ENCODE results near the gene GLDC.
"Not testable (repeated sequence)": the region's sequence is repeated elsewhere in the genome, so short reads cannot be mapped to it uniquely, and the experiment has no call there.

Gene GLDC

DNA sequence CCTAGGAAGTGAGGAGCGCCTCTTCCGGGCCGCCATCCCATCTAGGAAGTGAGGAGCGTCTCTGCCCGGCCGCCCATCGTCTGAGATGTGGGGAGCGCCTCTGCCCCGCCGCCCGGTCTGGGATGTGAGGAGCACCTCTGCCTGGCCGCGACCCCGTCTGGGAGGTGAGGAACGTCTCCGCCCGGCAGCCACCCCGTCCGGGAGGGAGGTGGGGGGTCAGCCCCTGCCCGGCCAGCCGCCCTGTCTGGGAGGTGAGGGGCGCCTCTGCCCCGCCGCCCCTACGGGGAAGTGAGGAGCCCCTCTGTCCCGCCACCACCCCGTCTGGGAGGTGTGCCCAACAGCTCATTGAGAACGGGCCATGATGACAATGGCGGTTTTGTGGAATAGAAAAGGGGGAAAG lies 22.7 kb downstream of the GLDC start:
- DNase-seq (ENCODE audit: low read depth in 1 of 2, low spot score in 1 of 2) = not testable (repeated sequence)

DNA sequence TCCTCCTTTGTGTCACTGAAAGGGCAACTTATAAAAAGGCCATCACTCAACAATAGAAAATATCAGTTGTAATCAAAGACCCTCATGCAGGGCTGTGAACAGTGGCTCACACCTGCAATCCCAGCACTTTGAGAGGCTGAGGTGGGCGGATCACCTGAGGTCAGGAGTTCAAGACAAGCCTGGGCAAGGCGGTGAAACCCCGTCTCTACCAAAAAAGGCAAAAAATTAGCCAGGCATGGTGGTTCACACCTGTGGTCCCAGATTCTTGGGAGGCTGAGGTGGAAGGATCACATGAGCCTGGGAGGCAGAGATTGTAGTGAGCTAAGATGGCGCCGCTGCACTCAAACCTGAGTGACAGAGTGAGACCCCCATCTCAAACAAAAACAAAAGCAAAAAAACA lies 24.7 kb downstream of the GLDC start:
- no peak for DNase-seq (ENCODE audit: low read depth in 1 of 2, low spot score in 1 of 2)

DNA sequence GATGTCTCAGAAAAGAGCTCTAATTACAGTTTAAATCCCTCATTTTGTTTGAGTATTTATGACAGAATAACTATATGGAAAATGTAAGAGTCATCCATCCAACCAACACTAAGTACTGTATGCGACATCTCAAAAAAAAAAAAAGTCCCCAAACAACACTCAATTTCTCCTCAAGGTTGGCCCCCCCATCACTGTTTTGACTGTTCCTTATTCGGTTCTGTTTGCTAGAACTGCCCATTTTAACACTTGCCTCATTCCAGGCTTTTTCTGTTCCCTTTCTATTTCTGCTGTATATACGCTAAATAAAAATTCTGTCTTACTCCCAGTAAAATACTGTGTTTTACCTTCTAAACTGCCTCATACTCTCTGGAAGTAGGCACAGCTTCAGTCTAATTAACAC lies 25.2 kb downstream of the GLDC start:
- DNase-seq (ENCODE audit: low read depth in 1 of 2, low spot score in 1 of 2) = no peak

DNA sequence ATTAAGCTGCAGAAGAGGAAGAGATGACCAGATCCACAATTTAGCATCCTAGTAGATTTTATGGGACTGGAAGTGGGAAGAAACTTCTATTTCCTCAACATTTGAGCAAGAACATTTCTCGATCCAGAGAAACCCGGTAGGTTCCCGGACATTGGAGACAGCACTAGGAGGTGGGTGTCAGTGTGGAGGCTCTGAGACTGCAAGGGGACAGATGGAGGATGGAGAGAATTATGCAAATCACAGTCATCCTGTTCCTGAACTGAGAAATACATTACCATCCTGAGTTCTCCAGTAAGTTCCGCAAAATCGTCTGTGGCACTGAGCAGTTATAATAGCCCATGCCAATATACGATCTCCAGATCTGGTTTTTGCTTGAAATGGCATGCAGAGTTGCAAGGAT lies 25.6 kb downstream of the GLDC start:
- DNase-seq (ENCODE audit: low read depth in 1 of 2, low spot score in 1 of 2) = no peak

DNA sequence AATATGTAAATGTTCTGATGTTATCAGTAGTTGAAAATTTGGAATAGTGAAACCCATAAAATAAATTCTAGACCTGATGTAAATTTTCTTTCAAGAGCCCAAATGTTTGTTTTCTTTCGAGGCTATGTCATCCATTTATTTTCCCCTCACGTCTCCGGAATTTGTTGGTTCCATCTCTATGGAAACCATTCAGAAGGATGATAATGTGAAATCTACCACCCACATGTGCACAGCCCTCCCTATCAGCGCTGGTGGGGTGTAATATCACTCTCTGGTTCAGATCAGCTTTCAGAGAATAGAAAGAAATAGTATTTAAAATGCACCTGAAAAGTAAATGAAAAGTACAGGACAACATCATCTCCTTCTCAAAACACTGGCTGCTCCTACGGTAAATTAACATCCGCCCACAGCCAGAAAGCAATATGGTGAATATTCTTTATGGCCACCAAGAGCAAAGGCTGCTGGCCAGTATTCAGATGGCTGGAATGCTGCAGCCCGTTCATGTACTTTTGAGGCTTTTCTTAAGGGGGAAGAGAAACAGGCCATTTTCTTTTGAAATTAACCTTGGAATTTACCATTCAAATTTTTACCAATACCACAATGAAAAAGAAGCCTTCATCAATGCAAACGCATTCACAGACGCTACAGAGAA lies 28.5 kb downstream of the GLDC start:
- DNase-seq (ENCODE audit: low read depth in 1 of 2, low spot score in 1 of 2) = no peak

- DNase-seq (ENCODE audit: low read depth in 1 of 2, low spot score in 1 of 2) = no peak
Measured at GRCh38 chr9:6614489-6614888, 31.0 kb downstream of the GLDC start.

DNA sequence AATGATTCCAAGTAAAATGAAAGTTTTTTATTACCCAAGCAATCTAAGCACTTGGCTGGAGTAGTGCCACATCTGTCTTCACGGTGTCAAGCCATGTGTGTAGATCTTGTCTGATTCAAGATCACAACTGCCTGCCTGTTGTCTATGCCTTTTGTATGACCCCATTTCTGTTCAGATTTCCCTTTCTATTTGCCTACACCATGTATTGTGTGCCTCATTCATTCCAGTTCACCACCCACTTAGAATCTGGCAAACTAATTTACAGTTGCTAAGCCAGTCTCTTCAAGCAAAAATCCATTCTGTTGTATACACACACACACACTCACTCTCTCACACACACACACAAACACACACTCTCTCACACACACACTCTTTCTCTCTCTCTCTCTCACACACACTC lies 33.7 kb downstream of the GLDC start:
- no peak for DNase-seq (ENCODE audit: low read depth in 1 of 2, low spot score in 1 of 2)

DNA sequence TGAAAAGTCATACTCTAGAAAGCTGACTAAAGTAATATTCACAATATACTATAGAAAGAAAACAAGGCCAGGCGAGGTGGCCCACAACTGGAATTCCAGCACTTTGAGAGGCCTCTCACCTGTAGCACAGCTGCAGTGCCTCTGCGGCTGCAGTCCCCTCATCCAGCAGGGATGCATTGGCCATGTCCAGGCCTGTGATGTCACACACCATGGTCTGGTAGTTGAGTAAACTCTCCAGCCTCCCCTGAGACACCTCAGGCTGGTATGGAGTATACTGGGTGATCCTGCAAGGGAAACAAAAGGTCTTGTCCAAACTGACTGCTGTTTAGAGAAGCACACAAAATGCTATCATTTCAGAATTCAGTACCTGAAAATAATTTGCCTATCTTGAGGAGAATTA lies 35.5 kb downstream of the GLDC start:
- DNase-seq (ENCODE audit: low read depth in 1 of 2, low spot score in 1 of 2) = no peak

GRCh38 chr9:6609497-6610016 lies 36.0 kb downstream of the GLDC start:
- no peak for DNase-seq (ENCODE audit: low read depth in 1 of 2, low spot score in 1 of 2)

GRCh38 chr9:6605202-6605601 lies 40.3 kb downstream of the GLDC start:
- DNase-seq (ENCODE audit: low read depth in 1 of 2, low spot score in 1 of 2) = no peak

DNA sequence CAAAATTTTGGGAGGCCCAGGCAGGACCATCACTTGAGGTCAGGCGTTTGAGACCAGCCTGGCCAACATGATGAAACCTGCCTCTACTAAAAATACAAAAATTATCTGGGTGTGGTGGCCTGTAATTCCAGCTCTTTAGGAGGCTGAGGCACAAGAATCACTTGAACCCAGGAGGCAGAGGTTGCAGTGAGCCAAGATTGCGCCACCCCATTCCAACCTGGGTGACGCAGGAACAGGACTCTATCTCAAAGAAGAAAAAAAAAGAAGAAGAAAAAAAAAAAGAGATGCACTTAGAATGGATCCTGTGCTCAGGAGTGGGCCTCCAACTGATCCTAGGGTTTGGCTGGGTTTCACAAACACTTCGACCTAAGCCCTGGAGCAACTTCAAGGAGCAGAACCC lies 45.1 kb downstream of the GLDC start:
- DNase-seq (ENCODE audit: low read depth in 1 of 2, low spot score in 1 of 2) = no peak

DNA sequence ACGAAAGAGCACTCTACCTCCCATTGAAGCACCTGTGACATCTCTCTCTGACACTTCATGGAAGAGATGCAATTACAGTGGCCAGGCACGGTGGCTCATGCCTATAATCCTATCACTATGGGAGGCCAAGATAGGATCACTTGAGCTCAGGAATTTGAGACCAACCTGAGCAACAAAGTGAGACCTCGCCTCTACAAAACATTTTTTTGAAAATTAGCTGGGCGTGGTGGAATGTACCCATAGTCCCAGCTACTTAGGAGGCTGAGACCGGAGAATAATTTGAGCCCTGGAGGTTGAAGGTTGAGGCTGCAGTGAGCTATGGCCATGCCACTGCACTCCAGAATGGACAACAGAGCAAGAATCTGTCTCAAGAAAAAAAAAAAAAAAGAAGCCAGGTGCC lies 45.5 kb downstream of the GLDC start:
- no peak for DNase-seq (ENCODE audit: low read depth in 1 of 2, low spot score in 1 of 2)

GRCh38 chr9:6598249-6598725 lies 47.2 kb downstream of the GLDC start:
- no peak for DNase-seq (ENCODE audit: low read depth in 1 of 2, low spot score in 1 of 2)

- no peak for DNase-seq (ENCODE audit: low read depth in 1 of 2, low spot score in 1 of 2)
Measured at GRCh38 chr9:6592791-6593190, 52.7 kb downstream of the GLDC start.

GRCh38 chr9:6592231-6592630 lies 53.3 kb downstream of the GLDC start:
- no peak for DNase-seq (ENCODE audit: low read depth in 1 of 2, low spot score in 1 of 2)

GRCh38 chr9:6590772-6591384 lies 54.7 kb downstream of the GLDC start:
- DNase-seq (ENCODE audit: low read depth in 1 of 2, low spot score in 1 of 2) = no peak

- no peak for DNase-seq (ENCODE audit: low read depth in 1 of 2, low spot score in 1 of 2)
Measured at GRCh38 chr9:6590334-6590733, 55.2 kb downstream of the GLDC start.

GRCh38 chr9:6584881-6585597 lies 60.5 kb downstream of the GLDC start:
- DNase-seq (ENCODE audit: low read depth in 1 of 2, low spot score in 1 of 2) = no peak

- DNase-seq (ENCODE audit: low read depth in 1 of 2, low spot score in 1 of 2) = no peak
Measured at GRCh38 chr9:6581253-6581652, 64.3 kb downstream of the GLDC start.

- DNase-seq (ENCODE audit: low read depth in 1 of 2, low spot score in 1 of 2) = no peak
Measured at GRCh38 chr9:6579613-6580012, 65.9 kb downstream of the GLDC start.

DNA sequence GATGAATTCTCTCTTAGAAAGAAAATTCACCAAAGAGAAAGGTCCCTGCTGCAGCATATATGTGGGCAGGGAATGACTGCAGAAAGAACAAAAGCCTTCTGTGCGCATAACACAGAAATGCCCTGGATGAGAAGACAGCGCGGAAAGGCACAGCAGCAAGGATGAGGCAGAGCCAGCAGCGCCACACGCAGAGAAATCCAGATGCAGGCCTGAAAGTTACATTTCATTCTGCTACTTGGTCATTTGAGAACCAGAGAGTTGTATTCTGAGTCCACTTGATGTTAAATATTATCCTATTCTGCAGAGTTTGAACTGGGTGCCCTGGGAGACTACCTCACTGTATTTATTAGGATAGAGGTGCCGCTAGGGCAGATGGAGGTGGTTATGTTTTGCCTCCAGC lies 68.5 kb downstream of the GLDC start:
- DNase-seq (ENCODE audit: low read depth in 1 of 2, low spot score in 1 of 2) = no peak

DNA sequence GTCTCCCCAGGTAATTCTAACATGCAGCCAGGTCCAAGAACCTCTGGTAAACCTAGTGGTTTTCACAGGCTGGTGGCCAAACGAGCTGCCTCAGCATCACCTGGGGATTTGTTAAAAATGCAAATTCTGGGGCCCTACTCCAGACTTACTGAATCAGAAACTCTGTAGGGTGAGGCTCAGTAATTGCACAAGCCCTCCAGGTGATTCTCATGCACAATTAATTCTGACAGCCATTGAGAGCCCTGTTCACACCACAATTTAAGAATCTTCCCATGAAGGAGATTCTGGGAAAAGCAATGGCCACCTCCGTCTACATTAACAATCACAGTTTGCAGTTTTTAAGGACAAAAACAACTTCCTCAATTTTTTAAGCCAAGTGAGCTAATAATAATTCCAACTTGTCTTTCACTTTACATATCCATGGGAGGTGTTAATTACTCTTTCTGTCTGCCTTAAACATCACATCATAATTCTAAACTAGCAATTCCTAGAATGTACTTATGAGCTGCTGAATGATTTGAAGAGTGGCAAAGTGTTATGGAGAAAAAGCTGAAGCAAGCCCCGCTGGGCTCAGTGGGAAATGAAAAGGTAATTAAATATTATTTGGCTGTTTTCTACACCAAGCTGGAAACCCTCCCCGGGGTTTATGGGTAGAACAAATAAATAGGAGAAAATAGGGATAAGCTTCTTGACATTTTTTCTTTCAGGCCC lies 70.0 kb downstream of the GLDC start:
- DNase-seq (ENCODE audit: low read depth in 1 of 2, low spot score in 1 of 2) = no peak

Measured in activated T-helper 1 cell treated with anti-CD3 and anti-CD28 coated beads, Interleukin-2, amount 50 U/mL, for 16 hours (primary cell).